ENCODE measurements around the gene FIS1.

- TF ChIP-seq POLR2A (IDR thresholded peaks at IDR 0.05) (peak in 3 of 4 donors; percentile 72 to 90 (median 87)), CTCF (IDR thresholded peaks at IDR 0.05) (peak; percentile 92 to 96 (median 95))
Observed at GRCh38 chr7:101244375-101245146, at the start of gene FIS1.
